Measurements from ENCODE around the gene LORICRIN.

DNA sequence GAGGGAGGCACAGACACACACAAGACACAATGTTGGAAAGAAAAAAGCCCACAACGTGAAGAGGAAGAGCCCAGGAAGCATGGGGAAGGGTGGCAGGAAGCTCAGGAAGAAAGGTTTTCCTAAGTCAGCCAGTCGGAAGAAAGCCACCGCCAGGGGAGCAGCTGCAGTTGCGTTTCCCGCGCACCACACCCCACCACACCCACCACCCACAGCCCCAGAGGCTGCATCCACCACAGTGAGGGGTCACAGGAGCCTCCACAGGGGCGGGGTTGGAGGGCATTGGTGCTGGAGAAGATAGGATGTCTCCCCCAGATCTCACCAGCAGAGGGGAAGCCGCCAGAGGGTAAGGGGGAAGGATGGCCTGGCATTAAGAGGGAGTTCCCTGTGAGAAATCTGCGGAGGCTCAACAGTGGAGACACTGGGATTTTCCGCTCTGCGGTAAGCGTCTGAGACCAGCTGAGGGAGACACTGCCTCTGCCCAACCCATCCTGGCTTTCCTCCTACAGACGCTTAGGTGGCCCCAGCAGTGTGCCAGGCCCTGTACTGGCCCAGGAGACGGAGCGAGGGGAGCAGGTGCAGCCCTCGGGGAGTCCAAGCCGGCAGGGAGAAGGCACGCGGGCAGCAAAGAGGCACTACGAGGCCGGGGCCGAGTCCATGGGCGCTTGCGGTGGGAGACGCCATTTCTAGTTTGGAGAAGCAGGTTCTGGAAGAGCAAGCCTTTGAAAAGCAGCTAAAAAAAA is 33.4 kb downstream of the LORICRIN start:
- no peak for TF ChIP-seq SP2 (IDR thresholded peaks at IDR 0.05; ENCODE audit: extremely low read depth, low read depth, low read length, poor library complexity, severe bottlenecking)
- TF ChIP-seq EZH2 (IDR thresholded peaks at IDR 0.05; ENCODE audit: borderline replicate concordance, low read depth, low read length) = no peak
- TF ChIP-seq CHD4 (IDR thresholded peaks at IDR 0.05; ENCODE audit: insufficient read depth, insufficient replicate concordance, low read depth, low read length, poor library complexity, severe bottlenecking) = no peak
- TF ChIP-seq KLF6 (CRISPR knock-in tag; IDR thresholded peaks at IDR 0.05; ENCODE audit: borderline replicate concordance) = no peak
- no peak for TF ChIP-seq SP1 (CRISPR knock-in tag; IDR thresholded peaks at IDR 0.05)
- no peak for TF ChIP-seq MXI1 (IDR thresholded peaks at IDR 0.05; ENCODE audit: low read depth, low read length)
- TF ChIP-seq CEBPB (tag; IDR thresholded peaks at IDR 0.05) = no peak
